B cell (primary cell): ENCODE results near the gene UBR7.

Source experiments
- CTCF ChIP-seq: fragments of 200-600 bp; IDR thresholded peaks from one replicate; pipeline ENCODE4 v1.8.0; 2022; ENCODE audit warnings: antibody characterized with exemption, mild to moderate bottlenecking
- EZH2 ChIP-seq: IDR thresholded peaks from 2 replicates; pipeline ENCODE4 v1.6.1; 2012; ENCODE audit warnings: borderline replicate concordance, low read depth, mild to moderate bottlenecking, moderate library complexity, low read length; ENCODE audit not compliant: insufficient read depth, poor library complexity, severe bottlenecking

- no peak for TF ChIP-seq CTCF
- no peak for TF ChIP-seq EZH2
Measured at GRCh38 chr14:93173943-93174395, 33.1 kb upstream of the UBR7 start.
